GM23248 (cell line): ENCODE measurements around the gene RANGAP1.

ENCODE experiments used
- EZH2 ChIP-seq: fragments of 200-600 bp; sonication (generic); IDR thresholded peaks from 2 replicates; pipeline ENCODE4 v1.6.1; 2018; ENCODE audit warnings: antibody characterized with exemption, mild to moderate bottlenecking; ENCODE audit not compliant: insufficient read depth, poor library complexity, severe bottlenecking
- EZH2phosphoT487 ChIP-seq: fragments of 200-600 bp; sonication (generic); IDR thresholded peaks from 2 replicates; pipeline ENCODE4 v1.6.1; 2018; ENCODE audit warnings: antibody characterized with exemption, moderate library complexity, mild to moderate bottlenecking, low read depth; ENCODE audit not compliant: insufficient read depth

DNA sequence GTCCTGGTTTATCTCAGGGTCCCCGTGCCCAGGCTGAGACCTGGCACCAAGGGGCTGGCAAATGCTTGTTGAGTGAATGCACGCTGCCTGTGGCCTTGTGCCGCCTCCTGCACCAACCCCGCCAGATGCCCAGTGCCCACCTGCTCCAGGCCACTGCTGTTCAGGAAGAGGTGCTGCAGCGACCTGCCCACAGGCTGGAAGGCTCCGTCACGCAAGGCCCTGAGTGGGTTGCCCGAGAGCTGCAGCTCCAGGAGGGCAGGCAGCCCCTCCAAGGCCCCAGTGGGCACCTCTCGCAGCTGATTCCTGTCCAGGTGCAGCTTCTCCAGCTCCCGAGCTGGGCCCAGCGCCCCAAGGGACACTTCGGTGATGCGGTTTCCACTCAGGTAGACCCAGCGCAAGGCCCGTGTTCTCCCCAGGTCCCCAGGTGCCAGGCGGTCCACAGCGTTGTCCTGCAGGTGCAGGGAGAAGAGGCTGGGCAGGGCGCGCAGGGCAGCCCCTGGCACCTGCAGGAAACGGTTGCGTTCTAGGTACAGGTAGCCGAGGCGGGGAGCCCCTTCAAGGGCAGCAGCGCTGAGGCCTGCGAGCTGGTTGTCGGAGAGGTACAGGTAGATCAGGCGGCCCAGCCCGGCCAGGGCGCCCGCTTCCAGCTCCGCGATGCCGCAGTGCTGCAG lies 48.8 kb downstream of the RANGAP1 start:
- TF ChIP-seq EZH2phosphoT487 (no peak), EZH2 (no peak)
